Kasumi-1 (cell line): ENCODE data around the gene GTF2E1.

ENCODE experiments used
- DNase-seq, 2 experiments: peaks; one replicate each; lab custom pipeline; 2025; lab: John Stamatoyannopoulos, UW

Gene GTF2E1

GRCh38 chr3:120798346-120798745 is 55.8 kb downstream of the GTF2E1 start:
- no peak for DNase-seq

GRCh38 chr3:120800625-120801024 is 58.1 kb downstream of the GTF2E1 start:
- DNase-seq: no peak

- no peak for DNase-seq
These were observed 58.9 kb downstream of the GTF2E1 start for GRCh38 chr3:120801484-120801883.

- no peak for DNase-seq
These were observed 60.4 kb downstream of the GTF2E1 start for GRCh38 chr3:120802916-120803315.

- no peak for DNase-seq
These were observed 74.2 kb downstream of the GTF2E1 start for GRCh38 chr3:120816728-120817127.

GRCh38 chr3:120820748-120821147 is 78.2 kb downstream of the GTF2E1 start:
- DNase-seq: no peak

GRCh38 chr3:120821426-120821825 is 78.9 kb downstream of the GTF2E1 start:
- DNase-seq: no peak

GRCh38 chr3:120823156-120823555 is 80.6 kb downstream of the GTF2E1 start:
- no peak for DNase-seq

- no peak for DNase-seq
These were observed 82.1 kb downstream of the GTF2E1 start for GRCh38 chr3:120824613-120825012.

GRCh38 chr3:120828796-120829195 is 86.3 kb downstream of the GTF2E1 start:
- no peak for DNase-seq

- no peak for DNase-seq
These were observed 88.5 kb downstream of the GTF2E1 start for GRCh38 chr3:120831066-120831465.
